Stimulated activated CD8-positive, alpha-beta memory T cell treated with anti-CD3 and anti-CD28 coated beads, Interleukin-12 subunit alpha, Interleukin-12 subunit beta, amount 100 ng/mL, for 1 hour (primary cell): ENCODE measurements around the gene EMC6.

Experiments
- DNase-seq: peaks from one replicate; pipeline ENCODE4 v3.0.0-alpha.2; 2020; ENCODE audit warnings: low read depth

The EMC6 gene

GRCh38 chr17:3656353-3656752, 12.3 kb upstream of the EMC6 start:
- DNase-seq, result no peak

- DNase-seq, result no peak
These were observed 11.6 kb upstream of the EMC6 start for GRCh38 chr17:3656755-3657587.

- DNase-seq, result no peak
These were observed 11.1 kb upstream of the EMC6 start for GRCh38 chr17:3657588-3657869.

- no peak for DNase-seq
These were observed 10.5 kb upstream of the EMC6 start for GRCh38 chr17:3657874-3658783.

- no peak for DNase-seq
These were observed 9.7 kb upstream of the EMC6 start for GRCh38 chr17:3658784-3659449.

GRCh38 chr17:3659541-3660111, 9.0 kb upstream of the EMC6 start:
- no peak for DNase-seq

GRCh38 chr17:3660311-3660891, 8.2 kb upstream of the EMC6 start:
- no peak for DNase-seq

GRCh38 chr17:3663102-3664011, 5.3 kb upstream of the EMC6 start:
- DNase-seq, result no peak

- no peak for DNase-seq
These were observed 2.8 kb upstream of the EMC6 start for GRCh38 chr17:3665834-3666233.

GRCh38 chr17:3666516-3666915, 2.1 kb upstream of the EMC6 start:
- no peak for DNase-seq

GRCh38 chr17:3667366-3668278, 990 bp upstream of the EMC6 start:
- DNase-seq, result no peak

GRCh38 chr17:3669085-3669347, 404 bp downstream of the EMC6 start:
- no peak for DNase-seq

- DNase-seq, result no peak
These were observed 936 bp downstream of the EMC6 start for GRCh38 chr17:3669548-3669947.

- DNase-seq, result no peak
These were observed 4.0 kb downstream of the EMC6 start for GRCh38 chr17:3672571-3672970.

GRCh38 chr17:3675886-3676285, 7.3 kb downstream of the EMC6 start:
- no peak for DNase-seq

GRCh38 chr17:3678095-3678820, 9.6 kb downstream of the EMC6 start:
- no peak for DNase-seq

- DNase-seq, result no peak
These were observed 10.4 kb downstream of the EMC6 start for GRCh38 chr17:3678821-3679530.

GRCh38 chr17:3679531-3680126, 11.0 kb downstream of the EMC6 start:
- DNase-seq, result no peak
